NB4 (cell line): Measurements from ENCODE around the gene PSMC4.

Experiments used
- CTCF ChIP-seq: IDR thresholded peaks from one replicate; pipeline ENCODE4 v1.5.1; 2012; ENCODE audit warnings: low read depth, low read length
- POLR2A ChIP-seq: IDR thresholded peaks from 2 replicates; pipeline ENCODE4 v1.6.1; 2011; ENCODE audit warnings: mild to moderate bottlenecking; ENCODE audit not compliant: insufficient read length; ENCODE audit errors: extremely low read depth

DNA sequence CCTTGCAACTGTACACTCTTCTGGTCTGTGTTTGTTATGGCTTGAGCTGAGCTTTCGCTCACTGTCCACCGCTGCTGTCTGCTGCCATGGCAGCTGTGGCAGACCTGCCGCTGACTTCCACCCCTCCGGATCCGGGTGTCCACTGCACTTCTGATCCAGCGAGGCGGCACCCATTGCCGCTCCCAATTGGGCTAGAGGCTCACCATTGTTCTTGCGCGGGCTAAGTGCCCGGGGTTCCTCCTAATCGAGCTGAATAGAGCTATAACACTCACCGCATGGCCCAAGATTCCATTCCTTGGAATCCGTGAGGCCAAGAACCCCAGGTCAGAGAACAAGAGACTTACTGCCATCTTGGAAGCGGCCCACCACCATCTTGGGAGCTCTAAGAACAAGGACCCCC, 2.2 kb upstream of the PSMC4 start:
- TF ChIP-seq CTCF (no peak), POLR2A (no peak)
